Natural killer cell (primary cell): ENCODE data around the gene CHFR. TPM values are rescaled to one million over a fixed set of nuclear protein-coding genes. Genes with fewer than 3 reads are reported as not detected.
"Not testable (repeated sequence)": the region's sequence is repeated elsewhere in the genome, so short reads cannot be mapped to it uniquely, and the experiment has no call there.

Experiments
- ATAC-seq, 3 donors: fragments of 150-1000 bp in 2 of 3; fragments of 200-7000 bp in 1 of 3; cut with Tn5 transposase; 1 replicate in 1 of 3; 2 replicates in 2 of 3; pipeline ENCODE4 v1.10.0; 2021; ENCODE audit warnings: mild to moderate bottlenecking in 2 of 3, moderate library complexity in 2 of 3
- DNase-seq, 2 donors: peaks; one replicate each; pipeline versions ENCODE4 v3.0.0 to v3.0.0-alpha.2; 2013 to 2021; ENCODE audit warnings: mixed read lengths in 1 of 2
- H3K27ac ChIP-seq: one replicate; pipeline ENCODE4 v1.5.1; 2013; ENCODE audit warnings: mild to moderate bottlenecking, low read length
- H3K27me3 ChIP-seq: one replicate; pipeline ENCODE4 v1.6.1; 2013; ENCODE audit warnings: low read length; ENCODE audit not compliant: control insufficient read depth, insufficient read depth
- H3K36me3 ChIP-seq: one replicate; pipeline ENCODE4 v1.6.1; 2013; ENCODE audit warnings: low read length; ENCODE audit not compliant: control insufficient read depth, insufficient read depth
- H3K4me1 ChIP-seq: one replicate; pipeline ENCODE4 v1.6.1; 2013; ENCODE audit warnings: low read length; ENCODE audit not compliant: control insufficient read depth, insufficient read depth
- H3K4me3 ChIP-seq: one replicate; pipeline ENCODE4 v1.5.1; 2013; ENCODE audit warnings: low read length
- H3K9me3 ChIP-seq: one replicate; pipeline ENCODE4 v1.6.1; 2013; ENCODE audit warnings: low read length; ENCODE audit not compliant: control insufficient read depth, insufficient read depth
- H3K27ac Mint-ChIP-seq, 2 donors: one replicate each; pipeline ENCODE4 v1.8.0; 2022; ENCODE audit warnings: mild to moderate bottlenecking in 2 of 2, mixed read lengths in 2 of 2, moderate library complexity in 1 of 2
- H3K27me3 Mint-ChIP-seq, 2 donors: one replicate each; pipeline ENCODE4 v1.8.0; 2022; ENCODE audit warnings: low read depth in 2 of 2, mixed read lengths in 2 of 2
- H3K36me3 Mint-ChIP-seq: one replicate; pipeline ENCODE4 v1.8.0; 2022; ENCODE audit warnings: mixed read lengths
- H3K4me1 Mint-ChIP-seq, 2 donors: one replicate each; pipeline ENCODE4 v1.8.0; 2022; ENCODE audit warnings: mixed read lengths in 2 of 2
- H3K4me3 Mint-ChIP-seq: one replicate; pipeline ENCODE4 v1.8.0; 2022; ENCODE audit warnings: mild to moderate bottlenecking, moderate library complexity, mixed read lengths
- H3K9me3 Mint-ChIP-seq, 2 donors: one replicate each; pipeline ENCODE4 v1.8.0; 2022; ENCODE audit warnings: mixed read lengths in 2 of 2
- CTCF ChIP-seq: fragments of 200-600 bp; IDR thresholded peaks from one replicate; pipeline ENCODE4 v1.8.0; 2022; ENCODE audit warnings: antibody characterized with exemption
- WGBS: methylation state at CpG from one replicate; pipeline ENCODE4 v1.1.7; 2013; ENCODE audit warnings: missing lambda C conversion rate; ENCODE audit not compliant: insufficient coverage; 5-methylcytosine and 5-hydroxymethylcytosine counted together
- intact Hi-C: fragments of 100-400 bp; cut with micrococcal nuclease; formaldehyde crosslinking; loops from one replicate; pipeline ENCODE4 v1.14.2; 2022
- total RNA-seq, 4 donors: library from RNA; stranded (reverse); fragments of 120-200 nt in 1 of 4; gene quantifications; one replicate each; pipeline versions ENCODE4 v1.2.3 to v1.2.4, GENCODE V29; 2013 to 2022

Gene CHFR
- total RNA-seq, 3 donors from 2014 or later (not counting 1 experiment from before 2014, with no cell fraction given), result 161 to 170 (median 168) TPM

GRCh38 chr12:132908145-132909029 is 21.0 kb upstream of the CHFR start:
- TF ChIP-seq CTCF, result no peak
- DNase-seq (peak; percentile 88 to 98), ATAC-seq (peak; percentile 86 to 93 (median 90))
- Mint-ChIP-seq H3K9me3 (peaks cover 4 to 5% of the 10 kb centered on the region in 2 donors), H3K27me3 (peaks cover 0 to 10% of the 10 kb centered on the region in 2 donors), H3K27ac (peak overlapping the region; percentile 83 to 96), H3K4me1 (peaks cover 0 to 14% of the 10 kb centered on the region in 2 donors), H3K4me3 (peak overlapping the region; percentile 85), H3K36me3 (peaks cover 7% of the 10 kb centered on the region)
- Histone ChIP-seq H3K4me1 (peaks cover 22% of the 10 kb centered on the region), H3K27ac (peak overlapping the region; percentile 89), H3K9me3 (peaks cover 17% of the 10 kb centered on the region), H3K27me3 (peaks cover 8% of the 10 kb centered on the region), H3K36me3 (no peaks in the 10 kb centered on the region), H3K4me3 (peak overlapping the region; percentile 68)
- WGBS, result under 1% methylated on average over 85 of the region's 85 CpGs
- intact Hi-C loops, result loop anchor here (1.0 to 2.0 kb wide), 4 partner anchors 20 to 273 kb away; partner anchors contain the start of genes ZNF140, ZNF268 and ZNF605

GRCh38 chr12:132907789-132908144 is 20.4 kb upstream of the CHFR start:
- H3K4me3 ChIP-seq, result peak overlapping the region; percentile 68
- not testable (repeated sequence) for H3K27me3 Mint-ChIP-seq

GRCh38 chr12:132907216-132907615 is 19.8 kb upstream of the CHFR start:
- H3K36me3 Mint-ChIP-seq, result peaks cover 7% of the 10 kb centered on the region
- no peak for TF ChIP-seq CTCF
- peak overlapping the region; percentile 45 for H3K4me3 Mint-ChIP-seq
- peaks cover 0 to 10% of the 10 kb centered on the region in 2 donors for H3K27me3 Mint-ChIP-seq
- H3K27ac Mint-ChIP-seq, result no peak overlapping the region
- DNase-seq, result no peak
- 37% methylated on average over 15 of the region's 16 CpGs for WGBS
- Histone ChIP-seq H3K27me3 (peaks cover 8% of the 10 kb centered on the region), H3K4me1 (peaks cover 22% of the 10 kb centered on the region), H3K27ac (no peak overlapping the region), H3K9me3 (peaks cover 17% of the 10 kb centered on the region), H3K36me3 (no peaks in the 10 kb centered on the region), H3K4me3 (no peak overlapping the region)
- no peak for ATAC-seq
- H3K4me1 Mint-ChIP-seq, result peaks cover 0 to 14% of the 10 kb centered on the region in 2 donors
- H3K9me3 Mint-ChIP-seq, result peaks cover 2% of the 10 kb centered on the region in 2 donors
- intact Hi-C loops, result no loop called here

More at GRCh38 chr12:132907789-132908144, 20.4 kb upstream of the CHFR start:
- DNase-seq, H3K36me3 ChIP-seq, H3K27me3 ChIP-seq, ATAC-seq, H3K9me3 Mint-ChIP-seq, H3K36me3 Mint-ChIP-seq: not testable (repeated sequence)
- Histone ChIP-seq H3K27ac (peak overlapping the region; percentile 12), H3K9me3 (peaks cover 17% of the 10 kb centered on the region), H3K4me1 (peaks cover 22% of the 10 kb centered on the region)
- H3K27ac Mint-ChIP-seq, result peak overlapping the region; percentile 83 to 96
- intact Hi-C loops, result loop anchor here (1.0 to 2.0 kb wide), 4 partner anchors 19 to 274 kb away; partner anchors contain the start of genes ZNF140, ZNF268 and ZNF605
- peak overlapping the region; percentile 85 for H3K4me3 Mint-ChIP-seq
- H3K4me1 Mint-ChIP-seq, result peaks cover 0 to 14% of the 10 kb centered on the region in 2 donors
- 13% methylated on average over 21 of the region's 23 CpGs for WGBS

- Mint-ChIP-seq H3K4me1 (peaks cover 0 to 14% of the 10 kb centered on the region in 2 donors), H3K36me3 (no peaks in the 10 kb centered on the region), H3K27ac (peak overlapping the region; percentile 73 to 78), H3K9me3 (no peaks in the 10 kb centered on the region), H3K4me3 (peak overlapping the region; percentile 62), H3K27me3 (peaks cover 0 to 10% of the 10 kb centered on the region in 2 donors)
- 11% methylated on average over 28 of the region's 30 CpGs for WGBS
- no peak overlapping the region for H3K27ac ChIP-seq
- H3K4me3 ChIP-seq, result no peak overlapping the region
- no peaks in the 10 kb centered on the region for H3K36me3 ChIP-seq
- intact Hi-C loops, result loop anchor here (1.0 to 2.0 kb wide), 2 partner anchors 18 to 136 kb away; partner anchors contain the start of gene CHFR
- peak; percentile 34 to 48 (median 44) for ATAC-seq
- H3K4me1 ChIP-seq, result peaks cover 22% of the 10 kb centered on the region
- DNase-seq, result peak; percentile 80 to 91
- TF ChIP-seq CTCF, result peak; percentile 91
- peaks cover 7% of the 10 kb centered on the region for H3K9me3 ChIP-seq
- peaks cover 8% of the 10 kb centered on the region for H3K27me3 ChIP-seq
These were observed 17.4 kb upstream of the CHFR start for GRCh38 chr12:132904718-132905328.
